ENCODE measurements around the gene KHNYN. TPM values are rescaled to one million over a fixed set of nuclear protein-coding genes. Genes with fewer than 3 reads are reported as not detected.

KHNYN gene
- total RNA-seq, 4 donors from 2014 or later, result 66.0 to 147 (median 90.6) TPM

DNA sequence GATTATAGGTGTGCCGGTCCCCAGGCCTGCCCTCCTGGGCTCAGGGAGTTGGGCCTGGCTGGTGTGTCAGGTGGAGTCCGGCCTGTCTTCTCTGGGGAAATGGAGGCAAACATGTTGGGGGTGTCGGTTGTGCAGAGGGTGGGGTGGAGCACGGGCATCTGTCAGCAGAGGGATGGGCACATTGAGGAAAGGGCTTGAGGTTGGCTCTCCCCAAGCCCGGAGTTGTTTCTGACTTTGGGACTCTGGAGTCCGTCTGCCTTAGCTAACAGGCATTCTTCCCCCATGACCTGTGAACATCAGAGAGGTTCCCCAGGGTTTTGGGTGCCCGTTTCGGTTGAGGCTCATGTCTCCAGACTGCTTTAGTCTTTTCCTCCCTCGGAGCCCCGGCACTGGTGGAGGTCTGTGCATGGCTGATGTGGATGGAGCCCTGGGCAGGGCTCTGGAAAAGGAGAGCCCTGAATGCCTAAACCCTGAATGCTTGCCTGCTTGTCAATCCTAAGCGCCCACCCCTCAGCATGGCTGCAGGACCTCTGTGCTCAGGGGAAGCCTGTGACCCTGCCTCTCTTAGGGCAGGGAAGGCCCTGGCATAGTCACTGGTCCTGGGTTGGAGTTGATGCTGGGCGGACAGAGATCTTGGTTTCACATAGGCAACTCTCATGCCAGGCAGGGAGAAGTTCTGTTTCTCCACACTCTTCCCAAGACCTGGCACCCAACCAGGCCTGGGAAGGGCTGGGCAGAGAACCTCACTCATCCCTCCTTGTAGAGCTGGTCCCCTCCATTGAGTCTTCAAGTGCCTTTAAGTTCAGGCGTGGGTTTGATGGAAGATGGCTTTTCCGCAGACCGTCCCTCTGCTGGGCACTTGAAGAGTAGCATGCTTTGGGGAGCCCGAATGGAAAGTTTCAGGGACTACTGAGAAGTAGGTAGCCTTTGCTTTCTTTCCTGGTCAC is 18.0 kb upstream of the KHNYN start:
- H3K4me3 ChIP-seq (ENCODE audit: low read depth, poor library complexity, severe bottlenecking), result no peak overlapping the region
- intact Hi-C loops (cut with DNase I; ENCODE audit: low total_unique reads), result no loop called here
- DNase-seq (ENCODE audit: low spot score in 2 of 2), result peak in 1 of 2 donors; percentile 84
- TF ChIP-seq POLR2A (IDR thresholded peaks at IDR 0.05) (no peak), CTCF (IDR thresholded peaks at IDR 0.05) (no peak)
- WGBS, 2 donors, result 62 to 75% methylated on average over 16 of the region's 16 CpGs

DNA sequence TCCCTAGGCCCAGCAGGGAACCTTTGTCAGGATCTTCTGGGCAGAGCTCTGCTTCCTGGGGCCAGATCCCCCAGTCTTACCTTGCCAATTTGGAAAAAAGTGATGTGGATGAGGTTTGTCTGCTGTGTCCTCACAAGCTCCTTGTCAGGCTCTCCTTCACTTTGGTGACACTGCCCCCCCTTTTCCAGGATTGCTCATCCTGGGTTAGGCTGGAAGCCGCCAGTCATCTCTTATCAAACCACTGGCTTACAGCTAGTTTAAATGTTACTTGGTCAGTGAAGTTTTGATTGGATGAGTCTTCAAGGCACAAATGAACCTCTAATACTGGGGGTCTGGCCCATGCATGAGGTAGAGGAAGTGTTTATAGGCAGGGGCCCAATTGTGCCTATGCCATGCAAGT is 15.7 kb upstream of the KHNYN start:
- DNase-seq (ENCODE audit: low spot score in 2 of 2), result peak in 1 of 2 donors; percentile 14
- no peak for TF ChIP-seq POLR2A (IDR thresholded peaks at IDR 0.05)
- TF ChIP-seq CTCF (IDR thresholded peaks at IDR 0.05), result no peak
- H3K4me3 ChIP-seq (ENCODE audit: low read depth, poor library complexity, severe bottlenecking), result no peak overlapping the region
- intact Hi-C loops (cut with DNase I; ENCODE audit: low total_unique reads), result no loop called here
- 100% methylated on average over 1 of the region's 1 CpG for WGBS, 2 donors

DNA sequence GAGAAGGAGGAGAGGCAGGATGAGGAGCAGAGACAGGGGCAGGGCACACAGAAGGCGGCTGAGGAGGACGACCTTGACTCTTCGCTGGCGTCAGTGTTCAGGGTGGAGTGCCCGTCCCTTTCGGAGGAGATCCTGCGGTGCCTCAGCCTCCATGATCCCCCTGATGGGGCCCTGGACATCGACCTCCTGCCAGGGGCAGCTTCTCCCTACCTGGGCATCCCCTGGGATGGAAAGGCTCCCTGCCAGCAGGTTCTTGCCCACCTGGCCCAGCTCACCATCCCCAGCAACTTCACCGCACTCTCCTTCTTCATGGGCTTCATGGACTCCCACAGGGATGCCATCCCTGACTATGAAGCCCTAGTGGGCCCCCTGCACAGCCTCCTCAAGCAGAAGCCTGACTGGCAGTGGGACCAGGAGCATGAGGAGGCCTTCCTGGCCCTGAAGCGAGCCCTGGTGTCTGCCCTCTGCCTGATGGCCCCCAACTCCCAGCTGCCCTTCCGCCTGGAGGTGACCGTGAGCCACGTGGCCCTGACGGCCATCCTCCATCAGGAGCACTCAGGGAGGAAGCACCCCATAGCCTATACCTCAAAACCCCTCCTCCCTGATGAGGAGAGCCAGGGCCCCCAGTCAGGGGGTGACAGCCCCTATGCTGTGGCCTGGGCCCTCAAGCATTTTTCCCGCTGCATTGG is 14.9 kb upstream of the KHNYN start:
- H3K4me3 ChIP-seq (ENCODE audit: low read depth, poor library complexity, severe bottlenecking), result no peak overlapping the region
- 85 to 86% methylated on average over 9 to 15 of the region's 15 CpGs for WGBS, 2 donors
- DNase-seq (ENCODE audit: low spot score in 2 of 2), result peak in 1 of 2 donors; percentile 83
- intact Hi-C loops (cut with DNase I; ENCODE audit: low total_unique reads), result no loop called here
- TF ChIP-seq CTCF (IDR thresholded peaks at IDR 0.05), result no peak
- TF ChIP-seq POLR2A (IDR thresholded peaks at IDR 0.05), result no peak

DNA sequence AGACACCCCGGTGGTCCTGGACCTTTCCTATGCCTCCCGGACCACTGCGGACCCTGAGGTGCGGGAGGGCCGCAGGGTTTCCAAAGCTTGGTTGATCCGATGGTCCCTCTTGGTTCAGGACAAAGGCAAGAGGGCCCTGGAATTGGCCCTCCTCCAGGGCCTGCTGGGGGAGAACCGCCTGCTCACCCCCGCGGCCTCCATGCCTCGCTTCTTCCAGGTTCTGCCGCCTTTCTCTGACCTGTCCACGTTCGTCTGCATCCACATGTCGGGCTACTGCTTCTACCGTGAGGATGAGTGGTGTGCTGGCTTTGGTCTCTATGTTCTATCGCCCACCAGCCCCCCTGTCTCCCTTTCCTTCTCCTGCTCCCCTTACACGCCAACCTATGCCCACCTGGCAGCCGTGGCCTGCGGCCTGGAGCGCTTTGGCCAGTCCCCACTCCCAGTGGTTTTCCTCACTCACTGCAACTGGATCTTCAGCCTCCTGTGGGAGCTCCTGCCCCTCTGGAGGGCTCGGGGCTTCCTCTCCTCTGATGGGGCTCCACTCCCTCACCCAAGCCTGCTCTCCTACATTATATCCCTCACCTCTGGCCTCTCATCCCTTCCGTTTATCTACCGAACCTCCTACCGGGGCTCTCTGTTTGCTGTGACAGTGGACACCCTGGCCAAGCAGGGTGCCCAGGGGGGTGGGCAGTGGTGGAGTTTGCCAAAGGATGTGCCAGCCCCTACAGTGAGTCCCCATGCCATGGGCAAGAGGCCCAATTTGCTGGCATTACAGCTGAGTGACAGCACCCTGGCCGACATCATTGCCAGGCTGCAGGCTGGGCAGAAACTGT is 14.1 kb upstream of the KHNYN start:
- 86 to 90% methylated on average over 24 to 25 of the region's 25 CpGs for WGBS, 2 donors
- DNase-seq (ENCODE audit: low spot score in 2 of 2), result peak in 1 of 2 donors; percentile 81
- no peak for TF ChIP-seq CTCF (IDR thresholded peaks at IDR 0.05)
- no peak for TF ChIP-seq POLR2A (IDR thresholded peaks at IDR 0.05)
- H3K4me3 ChIP-seq (ENCODE audit: low read depth, poor library complexity, severe bottlenecking), result no peak overlapping the region
- intact Hi-C loops (cut with DNase I; ENCODE audit: low total_unique reads), result no loop called here

- no peak overlapping the region for H3K4me3 ChIP-seq (ENCODE audit: low read depth, poor library complexity, severe bottlenecking)
- 71 to 81% methylated on average over 18 to 19 of the region's 19 CpGs for WGBS, 2 donors
- intact Hi-C loops (cut with DNase I; ENCODE audit: low total_unique reads), result no loop called here
- peak in 1 of 2 donors; percentile 82 for DNase-seq (ENCODE audit: low spot score in 2 of 2)
- no peak for TF ChIP-seq POLR2A (IDR thresholded peaks at IDR 0.05)
- TF ChIP-seq CTCF (IDR thresholded peaks at IDR 0.05), result no peak
Observed at GRCh38 chr14:24416254-24416931, 13.4 kb upstream of the KHNYN start.

All from lower leg skin (tissue), 4 donors.